HG03469 (cell line): ENCODE results near the gene HECTD4.
"Not testable (repeated sequence)": the region's sequence is repeated elsewhere in the genome, so short reads cannot be mapped to it uniquely, and the experiment has no call there.

Experiments
- ATAC-seq: cut with Tn5 transposase; IDR thresholded peaks from one replicate; pipeline ENCODE4 v1.9.1; 2021; ENCODE audit warnings: mild to moderate bottlenecking, moderate library complexity, moderate number of reproducible peaks; ENCODE audit not compliant: unreplicated experiment

Gene HECTD4

DNA sequence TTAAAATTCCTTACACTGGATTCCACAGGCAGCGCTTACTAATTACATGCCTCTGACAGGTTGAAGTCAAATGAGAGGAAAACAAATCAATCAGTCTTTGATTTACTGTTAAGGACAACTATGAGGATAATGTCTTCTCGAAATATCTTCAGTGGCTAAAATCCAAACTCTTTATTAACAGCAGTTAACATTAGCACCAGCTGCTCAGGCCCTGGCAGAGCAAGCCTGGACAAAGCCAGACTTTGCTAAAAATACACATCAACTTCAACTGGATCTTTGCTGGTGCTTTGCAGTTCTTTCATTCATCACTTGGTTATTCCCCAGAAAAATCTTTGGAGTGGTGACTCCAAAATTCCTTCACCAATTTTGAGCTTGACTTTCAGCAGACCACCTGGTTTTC is 98.7 kb downstream of the HECTD4 start:
- ATAC-seq, result no peak

DNA sequence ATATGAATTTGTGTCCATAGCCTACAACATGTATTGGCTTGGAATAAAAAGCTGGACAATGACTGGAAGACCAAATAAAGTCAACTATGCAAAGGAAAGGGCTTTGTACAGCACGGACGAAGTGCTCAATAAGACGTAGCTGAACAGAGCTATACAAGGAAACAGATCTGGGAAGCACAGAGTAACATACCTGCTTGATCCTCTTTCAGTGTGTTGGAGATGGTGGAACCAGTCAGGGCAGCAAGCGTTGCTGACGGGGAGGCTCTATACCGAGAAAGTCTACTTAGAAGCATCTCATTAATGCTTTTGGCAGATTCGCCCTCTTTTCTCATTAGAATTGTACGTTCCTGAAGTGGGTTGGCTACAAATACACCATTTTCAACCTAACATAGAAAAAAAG is 99.3 kb downstream of the HECTD4 start:
- no peak for ATAC-seq

DNA sequence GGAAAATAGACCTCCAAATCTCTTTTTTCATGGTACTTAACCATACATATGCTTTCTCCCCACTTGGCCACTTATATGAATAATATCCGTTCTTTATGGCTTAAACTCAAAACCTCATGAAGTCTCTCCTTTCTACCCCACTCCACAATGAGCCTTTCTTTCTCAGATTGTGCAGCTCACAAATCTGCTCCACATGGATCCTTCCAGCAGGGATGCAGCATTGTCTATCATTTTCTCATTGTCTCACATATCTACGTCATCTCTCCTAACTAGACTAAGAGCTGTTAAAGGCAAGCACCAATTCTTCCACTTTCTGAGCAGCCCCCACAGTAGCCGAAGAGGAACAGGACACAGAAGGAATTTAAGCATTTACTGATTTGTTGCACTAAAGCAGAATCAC is 106.4 kb downstream of the HECTD4 start:
- ATAC-seq, result no peak

DNA sequence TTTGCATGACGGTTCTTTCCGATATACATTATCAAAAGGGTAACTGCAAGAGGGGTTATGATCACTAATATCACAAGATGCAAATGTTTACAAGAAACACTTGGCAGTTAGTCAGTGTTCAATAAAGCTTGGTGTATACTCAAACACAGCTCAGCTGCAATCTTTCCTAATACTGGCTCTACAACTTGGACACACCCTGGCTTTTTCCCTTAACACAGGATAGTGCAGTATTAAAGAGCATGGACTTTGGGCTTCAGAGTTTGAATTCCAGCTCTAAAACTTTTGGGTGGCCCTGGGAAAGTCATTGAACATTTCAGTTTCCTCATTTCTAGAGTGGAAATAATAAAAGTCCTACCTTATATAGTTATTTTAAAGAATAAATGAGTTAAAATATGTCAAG is 107.0 kb downstream of the HECTD4 start:
- no peak for ATAC-seq

DNA sequence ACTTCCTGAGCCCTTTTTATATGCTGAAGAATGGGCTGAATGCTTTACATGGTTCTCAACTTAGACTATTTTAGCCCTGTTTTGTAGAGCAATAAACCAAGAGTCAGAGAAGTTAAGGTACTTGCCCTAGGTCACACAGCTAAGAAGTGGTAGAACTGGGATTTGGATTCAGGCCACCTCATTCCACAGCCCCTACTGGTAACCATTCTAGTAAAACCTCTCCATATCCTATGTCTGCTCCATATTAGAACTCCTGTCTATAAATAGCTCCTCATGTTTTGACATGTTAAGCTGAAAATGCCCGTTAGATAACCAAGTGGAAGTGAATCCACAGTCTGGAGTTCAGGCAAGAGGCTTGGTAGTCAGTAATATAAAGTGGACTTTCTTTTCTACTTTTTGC is 111.6 kb downstream of the HECTD4 start:
- no peak for ATAC-seq

DNA sequence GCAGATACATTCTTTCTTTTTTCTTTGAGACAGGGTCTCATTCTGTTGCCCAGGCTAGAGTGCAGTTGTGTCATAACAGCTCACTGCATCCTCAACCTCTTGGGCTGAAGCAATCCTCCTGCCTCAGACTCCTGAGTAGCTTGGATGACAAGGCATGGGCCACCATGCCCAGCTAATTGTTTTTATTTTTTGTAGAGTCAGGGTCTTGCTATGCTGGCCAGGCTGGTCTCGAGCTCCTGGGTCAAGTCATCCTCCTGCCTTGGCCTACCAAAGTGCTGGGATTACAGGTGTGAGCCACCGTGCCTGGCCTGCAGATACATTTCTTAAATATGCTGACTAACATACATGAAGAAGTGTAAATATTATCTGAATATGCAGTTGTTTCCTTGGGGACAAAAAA is 115.8 kb downstream of the HECTD4 start:
- ATAC-seq, result no peak

DNA sequence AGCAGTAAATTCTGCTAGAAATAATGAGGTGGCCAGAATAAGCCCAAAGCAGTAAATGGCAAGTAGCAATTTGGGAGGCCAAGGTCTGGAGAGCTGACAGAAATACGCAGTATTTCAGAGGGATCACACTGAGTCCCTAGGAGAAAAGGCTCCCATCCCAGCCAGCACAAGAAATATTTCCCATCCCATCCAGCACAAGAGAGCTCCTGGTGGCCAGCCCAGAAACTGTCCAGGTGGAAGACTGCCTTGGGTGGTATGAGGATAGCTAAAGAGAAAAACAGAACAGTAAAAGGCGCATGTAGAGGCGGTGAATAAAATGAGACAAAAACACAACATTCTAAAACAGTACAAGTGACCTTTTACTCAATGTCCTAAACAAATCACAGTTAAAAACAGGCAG is 120.7 kb downstream of the HECTD4 start:
- ATAC-seq, result no peak

DNA sequence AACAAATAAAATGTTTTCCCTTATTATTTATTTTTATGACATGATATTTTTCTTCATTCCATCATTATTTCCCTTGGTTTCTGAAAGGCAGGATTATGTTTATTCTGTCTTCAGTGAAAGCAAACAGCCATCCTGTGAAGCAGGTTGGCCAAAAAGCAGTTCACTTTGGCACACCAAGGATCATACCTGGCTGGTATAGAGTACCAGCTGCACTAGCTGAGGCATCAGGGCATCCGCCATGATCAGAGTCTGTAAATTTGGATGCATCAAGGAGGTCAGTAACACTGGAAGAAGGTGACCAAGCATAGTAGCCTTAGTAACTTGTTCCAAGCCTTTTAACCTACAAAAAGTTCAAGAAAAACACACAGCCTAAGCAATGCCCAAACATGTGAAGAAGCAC is 123.3 kb downstream of the HECTD4 start:
- ATAC-seq, result no peak

DNA sequence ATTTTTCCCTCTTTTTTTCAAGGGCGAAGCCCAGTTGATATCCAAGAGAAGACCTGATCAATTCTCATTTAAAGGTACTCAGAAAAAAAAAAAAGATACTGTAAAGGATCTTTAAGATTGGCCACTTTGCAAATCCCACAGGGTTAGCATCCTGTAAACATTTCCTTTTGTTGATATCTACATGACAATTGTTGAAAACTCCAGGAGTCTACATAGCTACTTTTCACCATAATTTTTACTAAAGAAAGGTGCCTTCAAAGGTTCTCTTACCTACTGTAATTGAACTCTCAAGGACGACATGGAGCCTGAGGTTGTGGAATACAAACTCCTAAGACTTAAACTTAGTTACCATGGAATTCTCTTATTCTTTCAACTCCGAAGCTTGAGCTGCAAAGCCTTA is 125.5 kb downstream of the HECTD4 start:
- no peak for ATAC-seq

DNA sequence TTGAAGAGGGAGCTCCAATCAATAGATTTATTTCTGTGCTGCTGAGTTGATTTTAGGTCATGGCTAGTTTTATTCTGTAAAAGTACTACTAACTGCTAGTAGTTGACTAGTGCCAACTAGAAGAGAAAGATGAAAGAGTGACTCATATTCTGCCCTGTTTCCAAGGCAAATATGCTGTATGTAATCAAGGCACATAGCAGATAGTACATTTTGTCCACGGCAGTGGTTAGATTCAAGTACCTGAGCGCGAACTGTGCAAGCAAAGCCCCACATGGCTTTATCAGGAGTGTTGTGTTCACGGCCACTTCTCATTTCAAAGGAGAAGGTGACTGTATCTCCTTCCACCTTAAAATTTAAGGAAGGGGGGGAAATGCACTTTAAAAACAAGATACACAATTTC is 130.0 kb downstream of the HECTD4 start:
- ATAC-seq, result no peak

DNA sequence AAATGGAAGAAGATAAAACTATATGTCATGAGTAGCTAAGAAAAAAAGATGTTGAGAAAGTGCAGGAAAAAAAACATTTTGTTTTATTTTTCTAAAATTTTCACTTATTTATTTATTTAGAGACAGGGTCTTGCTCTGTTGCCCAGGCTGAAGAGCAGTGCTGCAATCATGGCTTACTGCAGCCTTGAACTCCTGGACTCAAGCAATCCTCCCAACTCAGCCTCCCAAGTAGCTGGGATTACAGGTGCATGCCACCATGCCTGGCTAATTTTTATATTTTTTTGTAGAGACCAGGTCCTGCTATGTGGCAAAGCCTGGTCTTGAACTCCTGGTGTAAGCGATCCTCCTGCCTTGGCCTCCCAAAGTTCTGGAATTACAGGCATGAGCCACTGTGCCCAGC is 137.3 kb downstream of the HECTD4 start:
- not testable (repeated sequence) for ATAC-seq

DNA sequence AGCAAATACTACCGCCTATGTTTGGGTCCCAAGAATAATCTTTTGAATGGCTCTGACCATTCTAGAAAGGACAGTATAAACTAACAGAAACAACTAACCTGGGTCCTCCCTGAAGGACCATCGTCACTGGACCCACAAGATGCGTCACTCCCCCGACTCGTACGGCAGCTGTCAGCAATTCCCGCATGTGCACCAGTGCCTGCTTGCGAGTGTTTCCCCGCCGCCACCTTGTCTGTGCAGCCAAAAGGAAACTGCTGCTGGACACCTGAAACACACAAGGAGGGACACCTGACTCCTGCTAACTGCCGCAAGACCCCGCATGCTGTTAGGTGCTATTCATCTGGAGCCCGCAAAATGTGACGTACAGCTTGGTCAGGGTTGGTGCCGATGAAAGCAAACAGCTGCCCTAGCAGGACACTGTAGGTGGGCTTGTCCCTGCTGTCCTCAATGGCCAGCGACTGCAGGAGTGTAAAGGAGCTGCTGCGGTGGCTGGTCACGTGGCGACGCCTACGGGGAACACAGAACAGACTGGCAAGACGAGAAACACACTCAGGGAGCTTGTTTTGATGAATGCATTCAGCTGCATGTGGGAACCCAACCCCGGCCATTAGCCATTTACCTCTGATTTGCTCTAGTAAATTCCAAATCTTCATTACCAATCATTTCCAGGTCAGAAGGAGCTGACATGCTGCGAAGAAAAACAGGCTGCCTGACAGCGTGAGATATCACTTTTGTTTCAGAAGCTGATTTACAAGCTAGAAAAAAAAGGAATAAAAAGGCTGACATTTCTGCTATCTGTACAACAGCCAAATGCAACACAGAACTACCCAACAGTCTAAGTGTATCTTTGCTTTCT is 138.7 kb downstream of the HECTD4 start:
- ATAC-seq, result no peak

DNA sequence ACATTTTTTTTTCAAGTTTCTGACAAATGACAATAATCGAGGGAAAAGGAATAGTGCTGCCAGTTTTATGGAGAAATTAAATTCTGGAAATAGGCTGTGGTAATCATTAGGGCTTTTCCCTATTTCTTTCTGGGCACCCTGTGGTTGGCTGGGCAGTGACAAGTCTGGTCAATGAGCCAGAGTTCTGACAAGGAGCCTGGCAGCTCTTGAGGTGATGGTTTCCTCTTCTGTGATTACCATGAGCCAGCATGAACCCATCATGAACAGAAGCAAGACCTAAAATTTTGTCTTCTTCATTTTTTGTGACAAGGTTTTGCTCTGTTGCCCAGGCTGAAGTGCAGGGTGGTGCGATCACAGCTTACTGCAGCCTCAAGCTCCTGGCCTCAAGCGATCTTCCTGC is 141.1 kb downstream of the HECTD4 start:
- ATAC-seq, result no peak

DNA sequence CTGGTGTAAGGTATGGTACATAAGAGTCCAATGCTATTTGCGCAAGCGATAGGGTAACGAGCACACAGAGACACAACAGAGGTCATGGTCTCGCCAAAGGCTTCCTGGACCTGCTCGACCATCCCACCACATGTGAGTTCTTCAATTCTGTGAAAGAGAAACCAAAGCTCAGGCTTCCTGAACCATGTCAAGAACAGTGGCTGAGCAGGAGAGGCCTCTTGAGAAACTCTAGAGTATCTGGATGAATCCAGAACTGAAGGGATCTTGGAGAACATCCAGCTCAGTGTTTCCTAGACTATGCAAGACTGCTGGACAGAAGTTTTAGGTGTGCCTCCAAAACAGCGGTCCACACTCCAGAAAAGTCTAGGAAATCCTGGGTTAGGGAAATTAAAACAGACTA is 142.3 kb downstream of the HECTD4 start:
- no peak for ATAC-seq

DNA sequence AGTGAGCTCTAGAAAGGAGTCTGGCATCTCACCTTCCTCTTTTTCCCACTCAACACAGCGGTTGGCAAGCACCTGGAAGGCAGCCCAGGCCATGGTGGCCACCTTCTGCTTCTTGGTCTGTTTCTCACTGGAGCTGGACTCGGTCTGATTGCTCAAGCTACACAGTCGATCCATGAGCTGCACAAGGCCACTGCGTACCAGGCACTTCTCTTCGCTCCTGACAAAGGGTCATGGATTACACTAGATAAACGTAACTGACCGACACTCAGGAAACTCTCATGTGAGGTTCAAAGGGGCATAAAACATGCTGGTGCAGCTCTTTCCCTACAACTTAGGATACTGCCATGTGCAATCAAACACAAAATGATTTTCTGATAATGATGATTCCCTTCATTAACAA is 143.2 kb downstream of the HECTD4 start:
- ATAC-seq, result no peak

DNA sequence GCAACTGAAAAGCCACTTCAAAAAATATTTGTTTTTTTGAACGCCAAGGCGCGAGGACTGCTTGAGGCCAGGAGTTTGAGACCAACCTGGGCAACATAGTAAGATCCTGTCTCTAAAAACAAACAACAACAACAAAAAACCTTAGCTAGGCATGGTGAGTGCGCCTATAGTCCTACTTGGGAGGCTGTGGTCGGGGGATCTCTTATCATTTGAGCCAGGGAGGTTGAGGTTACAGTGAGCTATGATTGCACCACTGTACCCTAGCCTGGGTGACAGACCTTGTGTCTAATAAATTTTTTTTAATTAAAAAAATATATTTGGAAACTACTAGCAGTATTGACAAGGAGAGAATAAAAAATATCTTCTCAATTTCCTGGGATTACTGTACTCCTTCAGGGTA is 143.8 kb downstream of the HECTD4 start:
- ATAC-seq, result no peak

DNA sequence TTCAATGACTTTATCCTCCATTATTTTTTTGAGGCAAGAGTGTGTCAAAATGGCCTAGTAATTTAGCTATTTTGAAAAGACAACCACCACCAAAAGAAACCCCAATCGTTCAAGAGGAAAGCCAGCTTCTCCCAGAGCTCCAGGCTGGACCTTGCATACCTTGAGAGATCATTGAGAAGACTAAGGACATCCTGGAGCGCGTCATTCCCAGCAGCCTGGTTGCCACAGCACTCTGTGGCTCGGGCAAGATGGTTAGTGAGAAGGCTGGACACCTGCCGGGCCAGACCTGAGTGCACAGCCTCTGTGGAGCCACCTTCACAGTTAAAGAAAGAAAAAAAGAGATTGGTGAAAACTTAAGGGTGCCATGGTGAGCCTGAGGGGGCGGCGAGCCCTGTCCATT is 145.4 kb downstream of the HECTD4 start:
- ATAC-seq, result no peak

DNA sequence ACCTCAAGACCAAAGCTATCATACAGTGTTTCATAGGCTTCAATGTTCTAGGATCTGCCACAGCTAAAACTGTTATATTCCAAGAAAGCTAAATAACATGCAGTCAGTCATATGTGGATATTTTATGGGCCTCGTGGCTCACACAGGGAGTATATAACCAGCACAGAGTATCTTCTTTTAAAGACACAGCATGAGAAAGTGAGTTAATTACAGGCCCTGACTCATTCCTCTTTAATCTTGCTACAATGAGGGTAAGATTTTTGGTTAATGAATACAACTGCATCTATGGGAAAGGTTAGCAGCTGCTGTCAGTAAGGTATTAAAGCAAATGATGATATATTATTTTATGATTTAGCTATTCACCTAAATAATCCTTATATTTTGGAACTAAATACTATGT is 145.8 kb downstream of the HECTD4 start:
- no peak for ATAC-seq

DNA sequence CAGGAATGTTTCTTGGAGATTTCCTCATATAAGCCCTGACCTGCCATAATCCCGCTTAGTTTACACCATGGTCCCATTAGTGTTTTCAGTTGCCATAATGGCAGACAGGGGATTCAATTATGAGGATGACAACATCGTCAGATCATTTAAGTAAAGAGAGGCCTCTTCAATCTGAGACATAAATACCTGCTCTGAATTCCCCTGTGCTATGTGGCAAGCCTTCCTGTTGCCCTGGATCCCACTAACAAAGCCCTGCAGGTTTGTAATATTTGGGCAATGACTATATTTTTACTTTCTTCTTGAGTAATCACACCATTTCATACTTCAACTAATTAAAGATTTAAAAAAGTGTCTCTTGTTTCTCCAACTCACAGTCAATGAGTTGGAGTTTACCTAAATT is 147.9 kb downstream of the HECTD4 start:
- no peak for ATAC-seq

DNA sequence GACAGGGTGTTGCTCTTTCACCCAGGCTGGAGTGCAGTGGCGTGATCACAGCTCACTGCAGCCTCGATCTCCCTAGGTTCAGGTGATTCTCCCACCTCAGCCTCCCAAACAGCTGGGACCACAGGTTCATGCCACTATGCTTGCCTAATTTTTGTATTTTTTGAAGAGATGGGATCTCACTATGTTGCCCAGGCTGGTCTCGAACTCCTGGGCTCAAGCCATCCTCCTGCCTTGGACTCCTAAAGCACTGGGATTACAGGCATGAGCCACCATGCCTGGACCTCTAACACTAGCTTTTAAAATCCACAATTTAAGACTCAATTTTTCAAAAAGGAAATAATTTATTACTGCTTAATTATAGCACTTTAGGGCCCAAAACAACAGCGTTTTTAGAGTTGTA is 149.0 kb downstream of the HECTD4 start:
- ATAC-seq, result no peak

DNA sequence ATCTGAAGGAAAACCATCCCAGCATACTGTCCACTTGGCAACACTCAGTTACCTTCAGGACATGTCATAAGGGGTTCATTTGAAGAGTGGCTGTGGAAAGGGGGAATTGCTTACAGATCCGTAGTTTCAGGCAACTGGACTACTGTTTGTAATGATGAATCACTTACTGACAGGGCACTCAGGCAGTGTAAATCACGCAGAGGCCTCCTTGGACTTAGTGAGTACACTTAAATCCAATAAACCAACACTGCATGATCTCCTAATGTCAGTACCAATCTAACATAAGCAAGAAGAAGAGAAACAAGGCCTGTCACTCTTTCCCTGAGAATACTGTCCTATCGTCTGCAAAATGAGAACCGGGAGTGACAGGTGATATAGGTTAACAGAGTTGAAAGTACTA is 152.1 kb downstream of the HECTD4 start:
- no peak for ATAC-seq

DNA sequence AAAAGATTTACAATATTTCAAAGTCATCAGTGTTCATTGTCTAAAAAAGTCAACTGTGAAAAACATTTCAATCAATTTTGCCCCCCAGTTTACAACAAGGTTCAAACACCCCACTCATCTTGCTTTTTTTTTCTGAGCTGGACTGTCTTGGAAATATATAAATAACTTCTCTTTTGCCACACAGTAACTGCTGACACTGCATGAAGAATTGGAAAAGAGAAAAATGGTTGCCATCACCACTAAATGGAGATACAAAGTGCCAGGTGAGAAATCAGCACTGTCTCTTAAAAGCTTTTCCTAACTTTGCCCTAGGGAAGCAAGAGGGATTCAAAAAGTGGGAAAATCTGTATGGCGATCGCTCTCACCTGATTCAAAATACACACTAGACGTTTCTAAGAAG is 155.5 kb downstream of the HECTD4 start:
- ATAC-seq, result no peak

DNA sequence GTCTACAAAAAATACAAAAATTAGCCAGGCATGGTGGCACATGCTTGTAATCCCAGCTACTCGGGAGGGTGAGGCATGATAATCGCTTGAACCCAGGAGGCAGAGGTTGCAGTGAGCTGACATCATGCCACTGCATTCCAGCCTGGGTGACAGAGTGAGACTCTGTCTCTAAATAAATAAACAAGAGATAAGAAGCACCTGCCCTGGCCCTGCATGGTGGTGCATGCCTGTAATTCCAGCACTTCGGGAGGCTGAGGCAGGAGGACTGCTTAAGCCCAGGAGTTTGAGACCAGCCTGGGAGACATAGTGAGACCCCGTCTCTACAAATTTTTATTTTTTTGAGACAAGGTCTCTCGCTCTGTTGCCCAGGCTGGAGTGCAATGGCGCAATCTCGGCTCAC is 161.6 kb downstream of the HECTD4 start:
- not testable (repeated sequence) for ATAC-seq
